Endothelial cell of umbilical vein (primary cell): ENCODE measurements around the gene EFCC1. TPM values are rescaled to one million over a fixed set of nuclear protein-coding genes. Genes with fewer than 3 reads are reported as not detected.

ENCODE experiments used
- BruUV-seq: library from RNA; stranded (reverse); fragments of 400-500 nt; replicated peaks from 2 replicates; lab custom pipeline; 2021; lab: Mats Ljungman, UMichigan
- CTCF ChIA-PET: fragments of 300-600, 350-600 bp; sonication (Branson Sonifier 250); formaldehyde crosslinking; loops from one replicate; lab custom pipeline; 2021; ENCODE audit warnings: antibody characterized with exemption, inconsistent platforms; lab: Charles Lee
- POLR2A ChIA-PET: fragments of 300-600, 350-600 bp; sonication (Branson Sonifier 250); formaldehyde crosslinking; loops from one replicate; lab custom pipeline; 2021; ENCODE audit warnings: antibody characterized with exemption, inconsistent platforms; lab: Charles Lee
- DNase-seq: peaks from one replicate; pipeline ENCODE4 v3.0.0-alpha.2; 2011; ENCODE audit warnings: low read depth, low spot score
- FAIRE-seq: peaks from 2 replicates; lab custom pipeline; 2011; peaks lifted over from hg19 to GRCh38; lab: Jason Lieb, UNC
- H2AFZ ChIP-seq: 2 replicates; pipeline ENCODE4 v1.6.0; 2012; ENCODE audit warnings: low read depth, low read length, control low read depth, inconsistent platforms
- H3K27ac ChIP-seq: 2 replicates; pipeline ENCODE4 v1.5.1; 2011; ENCODE audit warnings: low read depth, mild to moderate bottlenecking, control low read depth, low read length, moderate library complexity; ENCODE audit not compliant: insufficient read depth
- H3K27me3 ChIP-seq, 2 experiments: 2 replicates each; pipeline versions ENCODE4 v1.6.0 to v1.6.1; 2011; ENCODE audit warnings: low read length in 2 of 2, mixed read lengths in 1 of 2; ENCODE audit not compliant: control insufficient read depth in 2 of 2, insufficient read depth in 2 of 2
- H3K36me3 ChIP-seq, 2 experiments: 2 replicates in 1 of 2; 3 replicates in 1 of 2; pipeline ENCODE4 v1.5.1; 2011; ENCODE audit warnings: low read length in 2 of 2, mild to moderate bottlenecking in 1 of 2, moderate library complexity in 1 of 2; ENCODE audit not compliant: control insufficient read depth in 2 of 2, insufficient read depth in 2 of 2; ENCODE audit errors: extremely low read depth in 1 of 2
- H3K4me1 ChIP-seq: 3 replicates; pipeline ENCODE4 v1.5.1; 2011; ENCODE audit warnings: mild to moderate bottlenecking, low read length; ENCODE audit not compliant: control insufficient read depth, insufficient read depth; ENCODE audit errors: extremely low read depth
- H3K4me2 ChIP-seq: 2 replicates; pipeline ENCODE4 v1.6.1; 2011; ENCODE audit warnings: low read length, control low read depth, mixed read lengths; ENCODE audit not compliant: insufficient read depth
- H3K4me3 ChIP-seq, 3 experiments: fragments of 200-600 bp in 1 of 3; sonication (generic), shearing (Covaris generic) in 1 of 3; replicated peaks in 1 of 3; 2 replicates each; pipeline ENCODE4 v1.5.1; 2011 to 2016; ENCODE audit warnings: control low read depth in 3 of 3, low read length in 3 of 3, mild to moderate bottlenecking in 2 of 3, inconsistent platforms in 1 of 3, low read depth in 1 of 3, moderate library complexity in 1 of 3; ENCODE audit not compliant: insufficient read depth in 1 of 3
- H3K79me2 ChIP-seq: 2 replicates; pipeline ENCODE4 v1.6.0; 2012; ENCODE audit warnings: low read length, inconsistent platforms; ENCODE audit not compliant: control insufficient read depth, insufficient read depth
- H3K9ac ChIP-seq: replicated peaks from 2 replicates; pipeline ENCODE3; 2011; ENCODE audit warnings: low read length, control low read depth; ENCODE audit not compliant: insufficient read depth; ENCODE audit errors: extremely low read depth
- H3K9me1 ChIP-seq: replicated peaks from 3 replicates; pipeline ENCODE4 v1.6.0; 2011; ENCODE audit warnings: mild to moderate bottlenecking, low read length; ENCODE audit not compliant: control insufficient read depth, insufficient read depth; ENCODE audit errors: extremely low read depth
- H3K9me3 ChIP-seq: replicated peaks from 2 replicates; pipeline ENCODE4 v1.5.1; 2012; ENCODE audit warnings: low read length, inconsistent platforms; ENCODE audit not compliant: control insufficient read depth, insufficient read depth
- H4K20me1 ChIP-seq: replicated peaks from 2 replicates; pipeline ENCODE3; 2011; ENCODE audit warnings: mild to moderate bottlenecking, low read length; ENCODE audit not compliant: control insufficient read depth, insufficient read depth; ENCODE audit errors: extremely low read depth
- CTCF ChIP-seq, 2 donors: IDR thresholded peaks; 1 replicate in 1 of 2; 2 replicates in 1 of 2; pipeline ENCODE4 v1.5.1; 2011; ENCODE audit warnings: low read length in 2 of 2, mild to moderate bottlenecking in 2 of 2, moderate library complexity in 2 of 2, control low read depth in 1 of 2, inconsistent platforms in 1 of 2, low read depth in 1 of 2; ENCODE audit not compliant: insufficient read depth in 1 of 2; ENCODE audit errors: extremely low read depth in 1 of 2
- EZH2 ChIP-seq: IDR thresholded peaks from 2 replicates; pipeline ENCODE4 v1.6.1; 2012; ENCODE audit warnings: borderline replicate concordance, low read depth, mild to moderate bottlenecking, moderate library complexity, low read length, inconsistent platforms; ENCODE audit not compliant: severe bottlenecking
- FOS ChIP-seq: IDR thresholded peaks from 2 replicates; pipeline ENCODE4 v1.6.1; 2011; ENCODE audit warnings: mild to moderate bottlenecking, low read length, moderate library complexity, borderline replicate concordance; ENCODE audit not compliant: insufficient read depth
- GATA2 ChIP-seq: IDR thresholded peaks from 2 replicates; pipeline ENCODE4 v1.7.0; 2011; ENCODE audit warnings: low read depth, mild to moderate bottlenecking, moderate library complexity, mixed read lengths, low read length; ENCODE audit not compliant: insufficient read length, insufficient read depth
- JUN ChIP-seq: IDR thresholded peaks from 2 replicates; pipeline ENCODE4 v1.6.1; 2011; ENCODE audit warnings: borderline replicate concordance, low read depth; ENCODE audit not compliant: insufficient read length, insufficient read depth
- MYC ChIP-seq: IDR thresholded peaks from one replicate; pipeline ENCODE4 v1.6.1; 2011; ENCODE audit warnings: mild to moderate bottlenecking, low read depth, low read length
- POLR2A ChIP-seq: IDR thresholded peaks from 2 replicates; pipeline ENCODE4 v1.6.1; 2012; ENCODE audit warnings: low read depth, mild to moderate bottlenecking, control low read depth, low read length
- POLR2AphosphoS5 ChIP-seq: IDR thresholded peaks from 2 replicates; pipeline ENCODE4 v1.6.1; 2012; ENCODE audit warnings: low read depth, mild to moderate bottlenecking, control low read depth, low read length, moderate library complexity; ENCODE audit not compliant: insufficient read depth
- dilution Hi-C: fragments of 300-500 bp; cut with MboI; formaldehyde crosslinking; loops from one replicate; pipeline ENCODE4 v1.15.0; 2019; ENCODE audit warnings: low sequenced_read_pairs; ENCODE audit not compliant: extremely low pct_ligation_motif_present
- intact Hi-C: fragments of 100-400 bp; cut with micrococcal nuclease; formaldehyde crosslinking; loops from one replicate; pipeline ENCODE4 v1.10.0; 2022
- polyA plus RNA-seq, 4 experiments: library from polyadenylated mRNA; depleted of rRNA in 3 of 4; stranded (reverse) in 3 of 4; unstranded in 1 of 4; fragments of >200 nt; gene quantifications; 2 replicates each; pipeline versions ENCODE4 v1.2.1 to v1.2.3, GENCODE V29; 2011 to 2012; ENCODE audit warnings: missing spikeins in 1 of 4
- total RNA-seq: library from RNA; stranded (reverse); gene quantifications from 2 replicates; pipeline ENCODE4 v1.2.3, GENCODE V29; 2021
- TF ChIP-seq, protein P1 (sequence below): IDR thresholded peaks from 2 replicates; pipeline ENCODE4 v1.6.1; 2011; ENCODE audit not compliant: insufficient read depth, insufficient read length

EFCC1 gene
- total and polyA plus RNA-seq, 2 donors (not counting 3 experiments of a cell fraction or from before 2014, with no cell fraction given): 0.73 to 1.3 TPM

DNA sequence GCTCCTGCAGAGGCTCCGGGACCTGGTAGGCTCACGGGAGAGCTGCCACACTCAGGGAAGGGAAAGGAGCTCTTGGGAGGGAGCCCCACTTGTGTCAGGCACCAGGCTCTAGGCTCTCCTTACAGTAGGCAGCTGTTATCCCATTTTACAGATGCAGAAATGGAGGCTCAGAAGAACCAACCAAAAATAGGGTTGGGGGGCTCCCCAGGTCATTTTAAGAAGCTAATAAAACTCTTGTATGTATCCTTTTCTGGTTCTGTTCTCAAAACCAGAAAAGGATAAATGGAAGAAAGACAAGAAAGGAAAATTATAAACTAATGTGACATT lies 36.0 kb downstream of the EFCC1 start:
- H3K9ac ChIP-seq: no peak overlapping the region
- H4K20me1 ChIP-seq: no peaks in the 10 kb centered on the region
- H3K36me3 ChIP-seq: no peaks in the 10 kb centered on the region
- no peaks in the 10 kb centered on the region for H3K4me1 ChIP-seq
- no peak overlapping the region for H2AFZ ChIP-seq
- FAIRE-seq (no peak), DNase-seq (no peak)
- no peak overlapping the region for H3K4me2 ChIP-seq
- no peaks in the 10 kb centered on the region for H3K79me2 ChIP-seq
- H3K27ac ChIP-seq: no peak overlapping the region
- H3K9me3 ChIP-seq: no peaks in the 10 kb centered on the region
- dilution Hi-C loops (no loop called here), intact Hi-C loops (no loop called here)
- H3K9me1 ChIP-seq: no peaks in the 10 kb centered on the region
- CTCF ChIA-PET: interaction anchor here (1.1 to 1.5 kb wide), 5 partner anchors 10 to 67 kb away, joined by 3 to 11 read pairs (median 4); no protein-coding TSS in a partner anchor
- H3K27me3 ChIP-seq: no peaks in the 10 kb centered on the region
- H3K4me3 ChIP-seq: no peak overlapping the region
- no peak for TF ChIP-seq POLR2AphosphoS5
- no peak for TF ChIP-seq CTCF (IDR thresholded peaks at IDR 0.05; ENCODE audit: extremely low read depth in 1 of 2, insufficient read depth in 1 of 2, low read depth in 1 of 2, low read length in 2 of 2)
- no peak for TF ChIP-seq JUN
- no peak for TF ChIP-seq MYC
- TF ChIP-seq, protein P1, sequence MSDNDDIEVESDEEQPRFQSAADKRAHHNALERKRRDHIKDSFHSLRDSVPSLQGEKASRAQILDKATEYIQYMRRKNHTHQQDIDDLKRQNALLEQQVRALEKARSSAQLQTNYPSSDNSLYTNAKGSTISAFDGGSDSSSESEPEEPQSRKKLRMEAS: no peak
- no peak for TF ChIP-seq GATA2
- TF ChIP-seq FOS: no peak
- TF ChIP-seq POLR2A: no peak
- TF ChIP-seq EZH2: no peak
- POLR2A ChIA-PET: no interaction called here
- no TSS peak for BruUV-seq
